MCF 10A (cell line): Measurements from ENCODE around the gene RIN3. TPM values are rescaled to one million over a fixed set of nuclear protein-coding genes. Genes with fewer than 3 reads are reported as not detected.

Source experiments
- BruUV-seq: library from RNA; stranded (reverse); fragments of 400-500 nt; replicated peaks from 2 replicates; lab custom pipeline; 2021; lab: Mats Ljungman, UMichigan
- CTCF ChIA-PET: fragments of 300-600 bp; sonication (Branson Sonifier 250); formaldehyde crosslinking; extraction: SDS; loops from one replicate; lab custom pipeline; 2021; ENCODE audit warnings: antibody characterized with exemption, inconsistent platforms; lab: Yijun Ruan, JAX
- POLR2A ChIA-PET: fragments of 300-600, 350-650 bp; sonication (Branson Sonifier 250); formaldehyde crosslinking; extraction: SDS; loops from one replicate; lab custom pipeline; 2020; ENCODE audit warnings: antibody characterized with exemption, inconsistent platforms; lab: Yijun Ruan, JAX
- DNase-seq: peaks from one replicate; pipeline ENCODE4 v3.0.0-alpha.2; 2018; ENCODE audit not compliant: unreplicated experiment
- H3K27ac Mint-ChIP-seq: one replicate; pipeline ENCODE4 v1.8.0; 2022; ENCODE audit warnings: mild to moderate bottlenecking, low read depth, mixed read lengths; ENCODE audit not compliant: unreplicated experiment
- H3K27me3 Mint-ChIP-seq: one replicate; pipeline ENCODE4 v1.8.0; 2022; ENCODE audit warnings: mixed read lengths; ENCODE audit not compliant: insufficient read depth, unreplicated experiment
- H3K36me3 Mint-ChIP-seq: one replicate; pipeline ENCODE4 v1.8.0; 2022; ENCODE audit warnings: mild to moderate bottlenecking, moderate library complexity, mixed read lengths; ENCODE audit not compliant: insufficient read depth, unreplicated experiment
- H3K4me1 Mint-ChIP-seq: one replicate; pipeline ENCODE4 v1.8.0; 2022; ENCODE audit warnings: mixed read lengths; ENCODE audit not compliant: insufficient read depth, unreplicated experiment
- H3K4me3 Mint-ChIP-seq: one replicate; pipeline ENCODE4 v1.8.0; 2022; ENCODE audit warnings: mild to moderate bottlenecking, moderate library complexity, mixed read lengths; ENCODE audit not compliant: unreplicated experiment
- H3K9me3 Mint-ChIP-seq: one replicate; pipeline ENCODE4 v1.8.0; 2022; ENCODE audit warnings: mixed read lengths; ENCODE audit not compliant: unreplicated experiment
- CTCF ChIP-seq: fragments of 200-600 bp; IDR thresholded peaks from one replicate; pipeline ENCODE4 v1.8.0; 2022; ENCODE audit warnings: antibody characterized with exemption, mild to moderate bottlenecking; ENCODE audit not compliant: unreplicated experiment
- intact Hi-C: fragments of 100-400 bp; cut with micrococcal nuclease; formaldehyde crosslinking; loops from 2 replicates; pipeline ENCODE4 v1.14.1; 2022
- total RNA-seq: library from RNA; stranded (reverse); gene quantifications from 2 replicates; pipeline ENCODE4 v1.2.3, GENCODE V29; 2022

RIN3 gene
- total RNA-seq, 1 experiment from 2014 or later: 14.2 TPM

DNA sequence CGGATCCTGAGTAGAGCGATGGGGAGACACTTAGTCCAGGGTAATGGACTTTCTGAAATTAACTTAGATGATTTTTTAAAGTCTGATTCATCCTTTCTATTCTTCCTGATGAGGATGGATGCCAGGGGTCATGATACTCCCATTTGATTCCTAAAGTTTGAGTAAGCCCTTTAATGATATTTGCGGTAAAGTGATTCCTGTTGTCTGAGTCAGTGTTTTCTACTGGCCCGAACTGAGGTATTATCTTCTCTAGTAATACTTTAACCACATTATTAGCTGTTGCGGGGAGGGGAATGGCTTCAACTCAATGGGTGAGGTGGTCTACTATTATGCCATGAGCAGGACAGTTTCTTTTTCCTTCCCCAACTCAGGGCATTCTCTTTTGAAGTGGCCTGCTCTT is 111.6 kb downstream of the RIN3 start:
- peaks cover 7% of the 10 kb centered on the region for H3K36me3 Mint-ChIP-seq
- no peak for TF ChIP-seq CTCF
- peak; percentile 82 for DNase-seq
- no peaks in the 10 kb centered on the region for H3K27me3 Mint-ChIP-seq
- peaks cover 24% of the 10 kb centered on the region for H3K4me1 Mint-ChIP-seq
- POLR2A ChIA-PET: interaction anchor here (1.0 to 1.1 kb wide), 2 partner anchors 16 to 18 kb away, joined by 3 read pairs; no protein-coding TSS in a partner anchor
- BruUV-seq: no TSS peak
- no peak overlapping the region for H3K4me3 Mint-ChIP-seq
- H3K9me3 Mint-ChIP-seq: peaks cover 36% of the 10 kb centered on the region
- peak overlapping the region; percentile 43 for H3K27ac Mint-ChIP-seq
- CTCF ChIA-PET: interaction anchor here (1.0 to 1.2 kb wide), 2 partner anchors 56 to 64 kb away, joined by 3 to 5 read pairs; no protein-coding TSS in a partner anchor
- intact Hi-C loops: loop anchor here (1.0 kb wide), 1 partner anchor 15 kb away; no protein-coding TSS in a partner anchor

GRCh38 chr14:92626041-92626440 is 112.5 kb downstream of the RIN3 start:
- peaks cover 7% of the 10 kb centered on the region for H3K36me3 Mint-ChIP-seq
- intact Hi-C loops: no loop called here
- ChIA-PET POLR2A (interaction anchor here (0.7 to 1.1 kb wide), 3 partner anchors 19 to 85 kb away, joined by 3 read pairs; no protein-coding TSS in a partner anchor), CTCF (interaction anchor here (1.2 kb wide), 1 partner anchor 64 kb away, joined by 5 read pairs; no protein-coding TSS in a partner anchor)
- no peak for DNase-seq
- BruUV-seq: no TSS peak
- H3K4me1 Mint-ChIP-seq: peaks cover 24% of the 10 kb centered on the region
- no peak for TF ChIP-seq CTCF
- peak overlapping the region; percentile 43 for H3K27ac Mint-ChIP-seq
- H3K27me3 Mint-ChIP-seq: no peaks in the 10 kb centered on the region
- no peak overlapping the region for H3K4me3 Mint-ChIP-seq
- peaks cover 35% of the 10 kb centered on the region for H3K9me3 Mint-ChIP-seq

DNA sequence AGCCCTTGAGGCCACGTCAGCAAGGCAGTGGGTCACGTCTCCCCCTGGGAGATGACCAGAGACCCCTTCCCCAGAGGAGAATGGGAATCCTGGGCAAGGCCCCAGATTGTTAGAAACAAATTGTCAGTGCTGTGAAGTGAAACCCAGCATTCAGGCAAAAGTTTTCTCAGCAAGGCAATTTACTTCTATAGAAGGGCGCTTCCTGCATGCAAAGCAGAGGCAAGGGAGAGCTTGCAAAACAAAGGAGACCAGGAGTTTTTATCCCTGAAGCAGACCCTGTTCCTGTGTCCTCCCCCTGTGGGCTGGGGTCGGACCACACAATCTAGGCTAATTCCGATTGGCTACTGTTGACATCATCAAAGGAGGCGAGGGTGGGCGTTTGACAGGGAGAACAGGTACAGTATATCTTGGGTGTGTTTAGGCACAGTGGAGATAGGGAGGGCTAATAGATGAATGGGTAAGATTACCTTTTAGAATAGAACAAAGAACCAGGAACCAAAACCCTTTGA is 114.2 kb downstream of the RIN3 start:
- Mint-ChIP-seq H3K27ac (no peak overlapping the region), H3K4me1 (peaks cover 24% of the 10 kb centered on the region), H3K36me3 (peaks cover 7% of the 10 kb centered on the region), H3K9me3 (peaks cover 22% of the 10 kb centered on the region), H3K27me3 (no peaks in the 10 kb centered on the region), H3K4me3 (no peak overlapping the region)
- ChIA-PET POLR2A (interaction anchor here (0.7 kb wide), 1 partner anchor 205 kb away, joined by 3 read pairs; no protein-coding TSS in a partner anchor), CTCF (no interaction called here)
- BruUV-seq: no TSS peak
- no peak for TF ChIP-seq CTCF
- DNase-seq: no peak
- intact Hi-C loops: no loop called here

- Mint-ChIP-seq H3K4me1 (peaks cover 32% of the 10 kb centered on the region), H3K27ac (peak overlapping the region; percentile 17), H3K27me3 (no peaks in the 10 kb centered on the region), H3K9me3 (peaks cover 21% of the 10 kb centered on the region), H3K36me3 (peaks cover 7% of the 10 kb centered on the region), H3K4me3 (no peak overlapping the region)
- intact Hi-C loops: no loop called here
- DNase-seq: no peak
- CTCF ChIA-PET: interaction anchor here (0.6 kb wide), 1 partner anchor 131 kb away, joined by 3 read pairs; no protein-coding TSS in a partner anchor
- no peak for TF ChIP-seq CTCF
- BruUV-seq: no TSS peak
- POLR2A ChIA-PET: interaction anchor here (0.7 kb wide), 1 partner anchor 204 kb away, joined by 3 read pairs; no protein-coding TSS in a partner anchor
These were observed 115.1 kb downstream of the RIN3 start for GRCh38 chr14:92628636-92629035.
